ENCODE results near the gene ALPL. TPM values are rescaled to one million over a fixed set of nuclear protein-coding genes. Genes with fewer than 3 reads are reported as not detected.
A peak's percentile ranks its signal among the peaks of the same experiment; 100 is the strongest.

Gene ALPL
- total RNA-seq, 1 donor from 2014 or later: 10.0 TPM

DNA sequence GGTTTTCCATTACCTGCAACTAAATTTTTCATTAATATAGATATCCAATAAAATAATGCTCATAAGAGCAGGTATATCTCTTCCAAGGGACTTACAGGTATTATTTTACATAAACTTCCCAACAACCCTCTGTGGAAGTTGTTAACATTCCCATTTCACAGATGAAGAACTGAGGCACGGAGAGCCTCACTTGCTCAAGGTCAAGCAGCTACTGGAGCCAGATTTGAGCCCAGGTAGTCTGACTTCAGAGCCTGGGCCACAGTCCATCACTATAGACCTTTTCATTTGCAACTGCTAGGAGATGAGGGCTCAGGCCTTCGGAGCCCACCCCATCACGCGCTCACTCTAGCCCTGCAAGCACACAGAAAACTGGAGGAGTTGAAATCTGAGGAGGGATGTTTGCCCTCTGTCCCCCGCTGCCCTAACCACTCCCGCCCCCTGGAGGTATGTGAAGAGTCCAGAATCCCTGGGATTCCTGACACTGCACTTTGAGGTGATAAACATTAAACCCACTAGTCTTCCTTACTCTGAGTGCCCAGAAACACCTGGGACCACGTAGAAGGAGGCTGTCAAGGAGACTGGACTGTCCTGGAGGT, 11.7 kb upstream of the ALPL start:
- Mint-ChIP-seq H3K36me3 (ENCODE audit: unreplicated experiment) (no peaks in the 10 kb centered on the region), H3K27ac (ENCODE audit: unreplicated experiment) (no peak overlapping the region), H3K9me3 (ENCODE audit: unreplicated experiment) (peaks cover 3% of the 10 kb centered on the region), H3K4me3 (ENCODE audit: unreplicated experiment) (no peak overlapping the region), H3K27me3 (ENCODE audit: unreplicated experiment) (peaks cover 2% of the 10 kb centered on the region), H3K4me1 (ENCODE audit: low read depth, unreplicated experiment) (no peaks in the 10 kb centered on the region)
- no peak for DNase-seq
- TF ChIP-seq, protein P1, sequence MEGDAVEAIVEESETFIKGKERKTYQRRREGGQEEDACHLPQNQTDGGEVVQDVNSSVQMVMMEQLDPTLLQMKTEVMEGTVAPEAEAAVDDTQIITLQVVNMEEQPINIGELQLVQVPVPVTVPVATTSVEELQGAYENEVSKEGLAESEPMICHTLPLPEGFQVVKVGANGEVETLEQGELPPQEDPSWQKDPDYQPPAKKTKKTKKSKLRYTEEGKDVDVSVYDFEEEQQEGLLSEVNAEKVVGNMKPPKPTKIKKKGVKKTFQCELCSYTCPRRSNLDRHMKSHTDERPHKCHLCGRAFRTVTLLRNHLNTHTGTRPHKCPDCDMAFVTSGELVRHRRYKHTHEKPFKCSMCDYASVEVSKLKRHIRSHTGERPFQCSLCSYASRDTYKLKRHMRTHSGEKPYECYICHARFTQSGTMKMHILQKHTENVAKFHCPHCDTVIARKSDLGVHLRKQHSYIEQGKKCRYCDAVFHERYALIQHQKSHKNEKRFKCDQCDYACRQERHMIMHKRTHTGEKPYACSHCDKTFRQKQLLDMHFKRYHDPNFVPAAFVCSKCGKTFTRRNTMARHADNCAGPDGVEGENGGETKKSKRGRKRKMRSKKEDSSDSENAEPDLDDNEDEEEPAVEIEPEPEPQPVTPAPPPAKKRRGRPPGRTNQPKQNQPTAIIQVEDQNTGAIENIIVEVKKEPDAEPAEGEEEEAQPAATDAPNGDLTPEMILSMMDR (IDR thresholded peaks at IDR 0.05; ENCODE audit: partially characterized antibody, unreplicated experiment): no peak

DNA sequence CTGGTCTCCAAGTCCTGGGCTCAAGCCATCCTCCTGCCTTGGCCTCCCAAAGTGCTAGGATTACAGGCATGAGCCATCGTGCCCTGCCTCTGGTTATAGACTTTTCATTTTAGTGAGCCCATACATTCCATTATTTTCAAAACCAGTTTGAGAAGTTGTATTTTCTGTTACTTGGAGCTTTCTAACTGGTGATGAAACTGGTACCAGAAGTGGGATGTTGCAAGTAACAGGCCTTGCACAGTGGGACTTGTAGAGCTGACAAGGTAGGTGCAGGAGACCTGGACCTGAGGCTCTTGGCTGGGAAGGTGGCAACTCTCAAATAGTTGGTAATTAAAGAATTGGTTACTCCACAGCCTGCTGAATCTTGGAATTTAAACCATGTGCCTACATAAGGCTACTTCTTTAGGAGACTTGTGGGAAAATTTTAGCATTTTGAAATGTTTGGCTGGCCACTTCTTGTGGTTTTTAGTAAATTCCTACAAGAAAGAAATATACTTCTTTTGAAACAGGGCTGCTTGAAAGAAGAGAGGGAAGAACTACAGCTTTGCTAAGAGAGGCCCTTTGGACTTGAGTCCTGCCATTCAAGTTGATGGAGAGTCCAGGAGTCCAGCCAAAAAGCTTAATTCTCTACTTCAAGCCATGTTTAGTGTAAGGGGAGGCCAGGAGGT, 9.8 kb upstream of the ALPL start:
- TF ChIP-seq, protein P1 (IDR thresholded peaks at IDR 0.05; ENCODE audit: partially characterized antibody, unreplicated experiment): no peak
- no peak for DNase-seq
- H3K4me3 Mint-ChIP-seq (ENCODE audit: unreplicated experiment): no peak overlapping the region
- peaks cover 3% of the 10 kb centered on the region for H3K9me3 Mint-ChIP-seq (ENCODE audit: unreplicated experiment)
- H3K4me1 Mint-ChIP-seq (ENCODE audit: low read depth, unreplicated experiment): no peaks in the 10 kb centered on the region
- H3K27me3 Mint-ChIP-seq (ENCODE audit: unreplicated experiment): peaks cover 2% of the 10 kb centered on the region
- no peaks in the 10 kb centered on the region for H3K36me3 Mint-ChIP-seq (ENCODE audit: unreplicated experiment)
- no peak overlapping the region for H3K27ac Mint-ChIP-seq (ENCODE audit: unreplicated experiment)

DNA sequence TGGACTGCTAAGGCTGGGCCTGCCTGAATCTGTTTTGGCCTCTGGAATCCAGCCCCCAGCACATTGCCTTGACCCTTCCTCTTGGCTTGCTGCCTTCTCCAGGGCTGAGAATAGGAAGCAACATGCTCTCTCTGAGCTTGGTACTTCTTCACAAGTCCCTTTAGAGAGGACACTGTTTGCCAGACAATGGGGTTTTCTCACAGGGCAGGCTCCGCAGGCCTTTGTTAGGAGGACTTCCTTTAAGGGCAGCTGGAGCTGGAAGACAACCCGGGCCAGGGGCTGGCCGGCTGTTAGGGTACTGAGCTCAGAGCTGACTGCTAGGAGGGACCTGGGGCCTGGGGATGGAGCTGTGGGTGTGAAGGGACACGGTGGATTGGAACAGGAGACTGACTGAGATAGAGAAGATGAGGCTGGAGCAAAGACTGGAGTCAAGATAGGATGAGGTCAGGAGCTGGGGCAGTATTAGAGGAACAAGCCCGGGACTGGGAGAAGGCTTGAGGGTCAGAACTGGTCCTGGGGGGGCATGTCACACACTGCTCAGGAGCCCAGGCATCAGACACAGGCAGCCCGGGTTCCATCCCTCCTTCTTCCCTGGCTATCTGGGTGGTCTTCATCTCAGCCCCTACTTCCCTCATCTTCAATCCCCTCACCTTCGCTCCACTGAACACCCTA, 5.4 kb upstream of the ALPL start:
- TF ChIP-seq, protein P1 (IDR thresholded peaks at IDR 0.05; ENCODE audit: partially characterized antibody, unreplicated experiment): no peak
- H3K4me3 Mint-ChIP-seq (ENCODE audit: unreplicated experiment): no peak overlapping the region
- H3K4me1 Mint-ChIP-seq (ENCODE audit: low read depth, unreplicated experiment): peaks cover 4% of the 10 kb centered on the region
- H3K27ac Mint-ChIP-seq (ENCODE audit: unreplicated experiment): no peak overlapping the region
- H3K36me3 Mint-ChIP-seq (ENCODE audit: unreplicated experiment): no peaks in the 10 kb centered on the region
- H3K9me3 Mint-ChIP-seq (ENCODE audit: unreplicated experiment): peaks cover 7% of the 10 kb centered on the region
- peaks cover 3% of the 10 kb centered on the region for H3K27me3 Mint-ChIP-seq (ENCODE audit: unreplicated experiment)
- no peak for DNase-seq

- TF ChIP-seq, protein P1 (IDR thresholded peaks at IDR 0.05; ENCODE audit: partially characterized antibody, unreplicated experiment): no peak
- peaks cover 8% of the 10 kb centered on the region for H3K27me3 Mint-ChIP-seq (ENCODE audit: unreplicated experiment)
- H3K9me3 Mint-ChIP-seq (ENCODE audit: unreplicated experiment): peaks cover 5% of the 10 kb centered on the region
- no peaks in the 10 kb centered on the region for H3K36me3 Mint-ChIP-seq (ENCODE audit: unreplicated experiment)
- H3K27ac Mint-ChIP-seq (ENCODE audit: unreplicated experiment): no peak overlapping the region
- DNase-seq: peak; percentile 37
- peaks cover 5% of the 10 kb centered on the region for H3K4me1 Mint-ChIP-seq (ENCODE audit: low read depth, unreplicated experiment)
- H3K4me3 Mint-ChIP-seq (ENCODE audit: unreplicated experiment): no peak overlapping the region
These were observed 2.4 kb upstream of the ALPL start for GRCh38 chr1:21506804-21507203.
